ENCODE data around the gene CYSRT1. TPM values are rescaled to one million over a fixed set of nuclear protein-coding genes. Genes with fewer than 3 reads are reported as not detected.

The CYSRT1 gene
- total RNA-seq, 1 donor from 2014 or later = 0.81 TPM

GRCh38 chr9:137223078-137223970 lies 1.6 kb upstream of the CYSRT1 start:
- DNase-seq (ENCODE audit: low spot score) (peak; percentile 98), ATAC-seq (peak; percentile 87)

DNA sequence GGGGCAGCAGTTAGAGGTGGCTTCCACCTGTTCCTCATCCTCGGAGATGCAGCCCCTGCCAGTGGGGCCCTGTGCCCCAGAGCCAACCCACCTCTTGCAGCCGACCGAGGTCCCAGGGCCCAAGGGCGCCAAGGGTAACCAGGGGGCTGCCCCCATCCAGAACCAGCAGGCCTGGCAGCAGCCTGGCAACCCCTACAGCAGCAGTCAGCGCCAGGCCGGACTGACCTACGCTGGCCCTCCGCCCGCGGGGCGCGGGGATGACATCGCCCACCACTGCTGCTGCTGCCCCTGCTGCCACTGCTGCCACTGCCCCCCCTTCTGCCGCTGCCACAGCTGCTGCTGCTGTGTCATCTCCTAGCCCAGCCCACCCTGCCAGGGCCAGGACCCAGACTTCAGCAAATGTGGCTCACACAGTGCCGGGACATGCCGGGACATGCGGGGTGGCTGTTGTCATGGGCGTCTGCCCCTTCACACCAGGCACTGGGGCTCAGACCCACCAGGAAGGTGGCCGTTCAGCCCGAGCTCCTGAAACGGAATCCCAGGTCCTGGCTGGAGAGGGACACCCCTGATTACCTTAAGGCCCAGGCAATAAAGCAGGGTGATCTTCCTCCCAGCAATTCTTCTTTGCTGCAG lies 841 bp downstream of the CYSRT1 start:
- ATAC-seq = no peak
- no peak for DNase-seq (ENCODE audit: low spot score)

DNA sequence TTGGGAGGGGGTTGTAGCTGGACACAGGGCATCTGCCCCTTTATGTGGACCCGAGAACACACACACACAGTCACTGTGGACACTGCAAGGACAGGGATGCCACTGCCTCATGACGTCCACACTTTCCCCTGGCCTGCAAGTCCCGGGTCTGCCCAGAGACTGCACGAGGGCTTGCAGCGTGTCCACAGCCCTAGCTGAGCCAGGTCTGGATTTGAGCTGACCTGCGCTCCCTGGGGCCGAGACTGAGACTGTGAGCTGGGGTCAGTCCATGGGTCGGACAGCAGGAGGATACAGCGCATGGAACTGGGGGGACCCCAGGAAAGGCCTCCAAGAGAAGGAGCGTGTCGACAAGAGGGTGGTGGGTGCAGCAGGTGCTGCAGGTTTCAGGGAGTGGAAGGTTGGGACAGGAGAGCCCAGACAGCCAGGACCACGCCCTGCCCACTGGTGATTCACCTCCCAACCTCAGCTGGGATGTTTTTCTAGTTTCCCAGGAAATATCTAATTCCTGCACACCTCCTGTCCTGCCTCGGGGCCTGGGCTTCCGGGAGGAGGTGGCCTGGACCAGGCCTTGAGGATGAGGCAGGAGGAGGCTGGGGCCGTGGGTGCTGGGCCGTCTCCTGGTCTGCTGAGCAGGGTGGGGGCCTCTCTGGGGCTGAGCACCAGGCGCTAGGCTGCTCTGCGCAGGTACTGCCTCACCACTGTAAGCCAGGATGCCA lies 1.5 kb downstream of the CYSRT1 start:
- ATAC-seq (no peak), DNase-seq (ENCODE audit: low spot score) (no peak)

DNA sequence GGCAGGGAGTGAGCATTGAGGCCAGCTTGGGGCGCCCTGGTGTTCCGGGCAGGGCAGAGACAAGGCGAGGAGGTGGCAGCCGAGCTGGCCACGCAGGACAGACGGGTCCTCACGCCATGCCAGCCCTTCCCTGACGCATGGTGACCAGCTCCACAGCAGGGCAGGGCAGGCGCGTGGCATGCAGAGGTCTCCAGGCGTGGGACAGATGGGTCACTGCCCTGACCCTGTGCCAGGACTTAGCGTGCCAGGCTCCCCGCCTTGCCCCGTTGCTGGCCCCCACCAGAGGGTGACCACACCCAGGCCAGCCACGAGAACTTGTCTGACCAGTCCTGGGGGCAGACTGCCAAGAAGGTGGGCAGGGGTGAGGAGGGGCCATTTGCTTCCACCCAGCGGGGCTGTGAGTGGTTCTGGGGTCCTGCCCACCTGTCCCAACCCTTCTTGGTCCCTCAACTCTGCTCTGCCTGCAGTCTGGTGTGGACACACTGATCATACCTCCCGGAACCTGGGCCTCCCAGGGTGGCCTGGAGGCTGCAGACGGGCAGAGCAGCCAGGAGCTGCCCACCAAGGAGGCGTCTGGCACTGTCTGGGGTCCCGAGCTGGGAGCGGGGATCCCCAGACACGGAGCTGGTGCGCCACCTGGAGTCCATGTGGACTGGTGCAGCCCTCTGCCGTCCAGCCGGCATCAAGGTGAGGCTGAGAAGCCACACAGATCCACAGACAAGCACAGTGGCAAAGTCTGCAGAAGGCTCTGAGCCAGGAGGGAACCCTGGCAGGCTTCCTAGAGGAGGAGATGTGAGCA lies 2.3 kb downstream of the CYSRT1 start, which contains the start of gene RNF224:
RNF224 (plus strand) TSS at position 449 of the 799 bp plus-strand sequence. CDS start 834 bp downstream, outside the sequence.
- DNase-seq (ENCODE audit: low spot score) (peak; percentile 84), ATAC-seq (peak; percentile 63)

GRCh38 chr9:137227853-137228505 lies 3.0 kb downstream of the CYSRT1 start:
- ATAC-seq (no peak), DNase-seq (ENCODE audit: low spot score) (no peak)

GRCh38 chr9:137228506-137228967 lies 3.6 kb downstream of the CYSRT1 start:
- no peak for ATAC-seq
- DNase-seq (ENCODE audit: low spot score) = no peak

DNA sequence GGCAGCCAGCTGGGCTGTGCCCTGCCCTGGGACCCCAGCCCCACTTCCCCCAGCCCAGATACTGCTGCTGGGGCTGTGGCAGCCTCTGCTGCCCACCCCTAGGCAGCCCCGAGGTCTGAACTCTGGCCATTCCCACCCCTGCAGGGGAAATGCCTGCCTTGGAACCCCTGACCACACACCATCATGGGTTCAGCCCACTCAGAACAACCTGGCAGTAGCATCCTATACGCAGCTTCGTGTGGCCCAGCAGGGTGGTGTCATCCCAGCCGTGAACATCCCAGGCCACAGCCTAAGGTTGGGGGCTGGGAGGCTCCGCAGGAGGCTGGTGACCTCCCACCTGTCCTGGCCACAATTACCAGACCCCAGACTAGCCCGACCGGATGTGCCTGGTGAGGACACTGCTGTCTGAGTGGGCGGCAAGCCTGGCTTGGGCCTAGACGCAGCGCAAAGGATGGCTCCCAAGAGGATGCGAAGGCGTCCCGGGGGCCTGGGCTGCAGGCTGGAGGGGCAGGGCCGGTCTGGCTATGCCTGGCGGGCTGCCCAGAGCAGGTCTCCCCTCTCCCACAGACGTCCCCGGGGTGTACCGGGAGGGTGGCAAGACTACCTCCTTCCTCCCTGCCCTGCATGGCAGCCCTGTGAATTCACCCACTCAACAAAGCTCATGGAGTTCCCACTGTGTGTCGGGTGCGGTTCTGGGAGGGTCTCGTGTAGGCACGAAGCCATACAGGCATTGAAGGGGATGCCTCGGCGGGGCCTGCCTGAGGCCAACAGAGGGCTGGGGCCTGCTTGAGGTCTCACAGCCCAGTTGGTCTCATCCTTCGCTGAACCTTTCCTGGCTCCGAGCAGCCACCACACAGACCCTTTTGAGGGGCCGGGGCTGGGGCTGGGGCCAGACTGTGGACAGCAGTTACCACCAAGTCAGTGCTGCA lies 4.3 kb downstream of the CYSRT1 start:
- no peak for ATAC-seq
- no peak for DNase-seq (ENCODE audit: low spot score)

GRCh38 chr9:137229903-137230704 lies 5.1 kb downstream of the CYSRT1 start:
- no peak for ATAC-seq

DNA sequence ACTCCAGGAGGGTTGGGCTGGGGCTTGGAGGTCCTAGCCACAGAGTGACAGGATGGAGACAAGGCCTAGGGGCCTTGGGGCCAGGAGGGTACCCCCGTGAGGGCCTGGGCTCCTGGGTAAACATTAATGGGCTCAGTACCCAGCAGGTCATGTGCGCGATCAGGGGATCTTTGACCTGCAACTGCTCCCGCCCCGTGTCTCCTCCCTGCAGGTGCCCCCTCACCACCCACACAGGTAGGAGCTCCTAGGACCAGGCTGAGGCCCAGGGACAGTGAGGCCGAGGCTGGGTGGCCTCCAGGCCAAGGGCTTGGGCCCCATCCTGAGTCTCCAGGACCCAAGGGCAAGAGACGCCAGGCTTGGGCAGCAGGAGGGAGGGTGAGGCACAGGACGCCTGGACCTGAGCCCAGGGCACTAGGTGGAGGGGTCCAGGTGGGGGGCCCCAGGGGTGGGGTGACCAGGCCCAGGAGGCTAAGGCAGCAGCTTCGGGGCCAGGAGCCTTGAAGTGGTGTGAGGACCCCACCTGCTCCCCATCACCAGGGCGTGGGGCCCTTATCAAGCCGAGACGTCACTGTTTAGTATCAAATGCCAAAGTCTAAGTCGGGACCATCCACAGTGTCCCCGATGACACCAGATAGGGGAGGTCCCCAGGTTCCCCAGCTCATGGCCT lies 5.9 kb downstream of the CYSRT1 start, which contains the start of gene SLC34A3:
SLC34A3 (plus strand) TSS at position 197 of the 667 bp plus-strand sequence. CDS start 802 bp downstream, outside the sequence.
- ATAC-seq (no peak), DNase-seq (ENCODE audit: low spot score) (no peak)

More at GRCh38 chr9:137229903-137230704, 5.1 kb downstream of the CYSRT1 start:
- no peak for DNase-seq (ENCODE audit: low spot score)

GRCh38 chr9:137231372-137232039 lies 6.5 kb downstream of the CYSRT1 start:
- ATAC-seq (no peak), DNase-seq (ENCODE audit: low spot score) (no peak)

DNA sequence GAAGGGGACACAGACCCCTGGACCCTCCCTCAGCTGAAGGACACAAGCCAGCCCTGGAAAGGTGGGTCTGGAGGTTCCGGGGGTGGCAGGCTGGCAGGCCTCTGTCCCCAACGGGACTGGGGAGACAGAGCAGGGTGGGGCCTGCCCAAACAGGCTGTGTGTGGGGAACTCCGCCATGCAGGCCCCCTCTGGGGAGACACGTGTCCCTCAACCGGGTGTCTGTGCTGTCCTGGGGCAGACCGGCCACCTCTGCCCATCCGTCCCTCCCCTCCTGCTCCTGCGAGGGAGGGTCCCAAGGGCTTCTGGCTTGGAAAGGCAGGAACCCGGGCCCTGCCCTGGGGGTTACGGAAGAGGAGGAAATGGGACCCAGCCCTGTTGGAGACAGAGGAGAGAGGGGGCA lies 7.1 kb downstream of the CYSRT1 start:
- no peak for DNase-seq (ENCODE audit: low spot score)
- ATAC-seq = no peak

GRCh38 chr9:137232510-137232909 lies 7.5 kb downstream of the CYSRT1 start:
- ATAC-seq (no peak), DNase-seq (ENCODE audit: low spot score) (no peak)

DNA sequence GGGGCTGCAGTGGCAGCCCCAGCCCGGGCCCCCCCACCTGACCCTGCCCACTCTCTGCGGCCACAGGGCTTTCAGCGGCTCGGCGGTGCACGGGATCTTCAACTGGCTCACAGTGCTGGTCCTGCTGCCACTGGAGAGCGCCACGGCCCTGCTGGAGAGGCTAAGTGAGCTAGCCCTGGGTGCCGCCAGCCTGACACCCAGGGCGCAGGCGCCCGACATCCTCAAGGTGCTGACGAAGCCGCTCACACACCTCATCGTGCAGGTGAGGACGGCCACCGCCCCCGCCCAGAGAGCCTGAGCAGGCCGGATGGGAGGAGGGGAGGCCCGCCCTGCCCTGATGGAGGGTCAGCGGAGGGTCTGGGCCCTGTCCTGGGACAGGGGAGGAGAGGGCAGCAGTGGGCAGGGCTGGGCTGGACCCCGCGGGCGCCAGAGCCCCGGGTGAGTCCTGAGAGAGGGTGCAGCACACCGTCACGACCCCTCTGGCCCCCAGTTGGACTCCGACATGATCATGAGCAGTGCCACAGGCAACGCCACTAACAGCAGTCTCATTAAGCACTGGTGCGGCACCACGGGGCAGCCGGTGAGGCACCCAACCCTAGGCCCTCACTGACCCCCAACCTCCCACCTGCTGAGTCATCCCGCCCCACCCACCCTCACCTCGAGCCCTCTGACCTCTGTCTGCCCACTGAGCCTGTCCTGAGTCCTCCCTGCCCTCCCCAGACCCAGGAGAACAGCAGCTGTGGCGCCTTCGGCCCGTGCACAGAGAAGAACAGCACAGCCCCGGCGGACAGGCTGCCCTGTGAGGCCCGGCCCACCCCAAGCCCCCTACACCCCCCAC lies 8.4 kb downstream of the CYSRT1 start:
- DNase-seq (ENCODE audit: low spot score) (no peak), ATAC-seq (no peak)

- ATAC-seq (no peak), DNase-seq (ENCODE audit: low spot score) (no peak)
These were observed 9.2 kb downstream of the CYSRT1 start for GRCh38 chr9:137234055-137234697.

GRCh38 chr9:137234758-137235423 lies 9.9 kb downstream of the CYSRT1 start:
- no peak for DNase-seq (ENCODE audit: low spot score)
- ATAC-seq = no peak

Measured in left lobe of liver (tissue), 2 donors.